Measurements from ENCODE around the gene STK38L. TPM values are rescaled to one million over a fixed set of nuclear protein-coding genes. Genes with fewer than 3 reads are reported as not detected.

STK38L gene
- total and polyA plus RNA-seq, 2 of the 8 experiments (the other 6 are each of a cell fraction or from before 2014, with no cell fraction given): 8.1 to 63.6 TPM

- Histone ChIP-seq H4K8ac (ENCODE audit: extremely low read depth, insufficient read depth, low read length) (no peak overlapping the region), H3K27me3 (replicated peaks in 1 of 4; ENCODE audit: control insufficient read depth in 3 of 4, extremely low read depth in 1 of 4, insufficient read depth in 3 of 4, low read length in 3 of 4) (no peaks in the 10 kb centered on the region), H4K91ac (replicated peaks; ENCODE audit: insufficient read length, low read length) (no peak overlapping the region), H3K79me2 (ENCODE audit: control insufficient read depth in 1 of 2, insufficient read depth in 2 of 2, low read length in 2 of 2) (peaks cover 0 to 14% of the 10 kb centered on the region in 2 experiments; a peak in 1 of 4 replicates), H4K5ac (ENCODE audit: insufficient read length, low read depth, low read length) (no peak overlapping the region), H2BK12ac (ENCODE audit: low read depth, low read length) (no peak overlapping the region), H4K20me1 (replicated peaks in 1 of 2; ENCODE audit: control insufficient read depth in 1 of 2, insufficient read depth in 2 of 2, low read length in 2 of 2) (no peaks in the 10 kb centered on the region), H3K23ac (ENCODE audit: insufficient read length) (no peak overlapping the region), H3K4ac (replicated peaks; ENCODE audit: insufficient read length, low read depth, low read length) (no peak overlapping the region), H3K23me2 (ENCODE audit: low read depth, low read length) (no peaks in the 10 kb centered on the region), H3K4me1 (replicated peaks in 1 of 4; ENCODE audit: control insufficient read depth in 3 of 4, insufficient read depth in 4 of 4, low read length in 3 of 4) (no peaks in the 10 kb centered on the region; a peak in 1 of 7 replicates), H2BK15ac (ENCODE audit: low read length) (no peak overlapping the region), H3K18ac (ENCODE audit: extremely low read depth, low read length) (no peak overlapping the region), H3K9me3 (ENCODE audit: insufficient read depth in 2 of 2, low read depth in 1 of 2, low read length in 1 of 2) (no peaks in the 10 kb centered on the region), H2AFZ (ENCODE audit: low read length) (no peak overlapping the region), H3K56ac (replicated peaks; ENCODE audit: insufficient read length, low read depth, low read length) (no peak overlapping the region), H2BK5ac (ENCODE audit: low read depth, low read length) (no peak overlapping the region), H3K79me1 (ENCODE audit: low read depth, low read length) (0 out of 2 replicates have a peak, but pooled peaks cover 3% of the 10 kb centered on the region), H3K4me2 (ENCODE audit: insufficient read depth in 1 of 2, low read depth in 2 of 2, low read length in 2 of 2) (no peak overlapping the region), H3K27ac (ENCODE audit: low read depth, low read length) (no peak overlapping the region), H3K14ac (ENCODE audit: insufficient read length) (no peak overlapping the region), H2BK20ac (ENCODE audit: low read length) (no peak overlapping the region), H3K36me3 (ENCODE audit: control insufficient read depth in 2 of 4, insufficient read depth in 4 of 4, low read length in 3 of 4) (peaks cover 0 to 16% (median 5%) of the 10 kb centered on the region in 4 experiments; a peak in 3 of 8 replicates), H3K4me3 (ENCODE audit: extremely low read depth in 1 of 4, insufficient read depth in 2 of 4, low read depth in 3 of 4, low read length in 4 of 4) (no peak overlapping the region), H2BK120ac (replicated peaks; ENCODE audit: low read depth, low read length) (no peak overlapping the region), H2AK5ac (ENCODE audit: low read depth, low read length) (no peak overlapping the region), H3K9ac (replicated peaks in 1 of 4; ENCODE audit: extremely low read depth in 1 of 4, low read depth in 3 of 4, low read length in 3 of 4) (no peak overlapping the region)
- no peak for TF ChIP-seq TCF12 (IDR thresholded peaks at IDR 0.05; ENCODE audit: low read depth, low read length)
- TF ChIP-seq RAD21 (IDR thresholded peaks at IDR 0.05 in 1 of 2, conservative IDR thresholded peaks at IDR 0.05 in 1 of 2; ENCODE audit: low read depth in 2 of 2, low read length in 2 of 2): no peak
- DNase-seq (ENCODE audit: low read depth in 1 of 2, low spot score in 2 of 2) (no peak), FAIRE-seq (no peak)
- ChIA-PET POLR2A (ENCODE audit: partially characterized antibody) (no interaction called here), CTCF (ENCODE audit: partially characterized antibody) (interaction anchor here (0.7 to 3.0 kb wide), 3 partner anchors 9 to 419 kb away, joined by 3 to 31 read pairs (median 3); no protein-coding TSS in a partner anchor)
- WGBS, 2 experiments (ENCODE audit: extremely low coverage in 1 of 2, insufficient coverage in 1 of 2, insufficient read length in 1 of 2, insufficient replicate concordance in 2 of 2, low coverage in 1 of 2, low lambda C conversion rate in 2 of 2, missing lambda C conversion rate in 1 of 2): 87% methylated on average over 4 of the region's 4 CpGs; no CpG with 5 or more reads in 1 of the 2 experiments
These were observed 53.5 kb downstream of the STK38L start for GRCh38 chr12:27297566-27297965.

All from H1 (cell line).